K562 (cell line): Measurements from ENCODE around the gene KCNN3. TPM values are rescaled to one million over a fixed set of nuclear protein-coding genes. Genes with fewer than 3 reads are reported as not detected.

Experiments used
- ATAC-seq: fragments of 200-7000 bp; cut with Tn5 transposase; 3 replicates; pipeline ENCODE4 v1.9.1; 2020; ENCODE audit warnings: moderate library complexity
- BruUV-seq: library from RNA; stranded (reverse); fragments of 400-500 nt; replicated peaks from 2 replicates; lab custom pipeline; 2021; lab: Mats Ljungman, UMichigan
- CTCF ChIA-PET: fragments of 300-600 bp; formaldehyde crosslinking; extraction: SDS; loops from one replicate; lab custom pipeline; 2021; ENCODE audit warnings: low intra/inter-chr PET ratio; lab: Yijun Ruan, JAX
- POLR2A ChIA-PET: fragments of 300-600, 350-650 bp; sonication (Branson Sonifier 250); formaldehyde crosslinking; extraction: SDS; loops from one replicate; lab custom pipeline; 2021; ENCODE audit warnings: antibody characterized with exemption, inconsistent platforms; lab: Yijun Ruan, JAX
- DNase-seq, 4 experiments: peaks; one replicate each; pipeline versions ENCODE4 v3.0.0 to v3.0.0-alpha.2; 2011 to 2018; ENCODE audit warnings: low spot score in 3 of 4, mixed read lengths in 3 of 4; ENCODE audit errors: extremely low read depth in 1 of 4
- FAIRE-seq: peaks from 2 replicates; lab custom pipeline; 2011; peaks lifted over from hg19 to GRCh38; lab: Jason Lieb, UNC
- H2AFZ ChIP-seq: 2 replicates; pipeline ENCODE4 v1.6.0; 2011; ENCODE audit warnings: low read depth, low read length, control low read depth, inconsistent platforms
- H3K27ac ChIP-seq: fragments of 200-600 bp; 3 replicates; pipeline ENCODE4 v1.8.0; 2011; ENCODE audit warnings: low read depth, mild to moderate bottlenecking, control low read depth, inconsistent platforms, low read length, moderate library complexity, mixed read lengths; ENCODE audit errors: extremely low read depth
- H3K27me3 ChIP-seq, 2 experiments: fragments of 300-600 bp in 1 of 2; 2 replicates in 1 of 2; 3 replicates in 1 of 2; pipeline versions ENCODE4 v1.6.0 to v1.8.0; 2011; ENCODE audit warnings: inconsistent platforms in 2 of 2, low read length in 2 of 2, mild to moderate bottlenecking in 1 of 2, mixed read lengths in 1 of 2, moderate library complexity in 1 of 2; ENCODE audit not compliant: control insufficient read depth in 2 of 2, insufficient read depth in 2 of 2
- H3K36me3 ChIP-seq: fragments of 300-600 bp; 3 replicates; pipeline ENCODE4 v1.8.0; 2011; ENCODE audit warnings: mild to moderate bottlenecking, low read length, inconsistent platforms; ENCODE audit not compliant: control insufficient read depth, insufficient read depth
- H3K4me1 ChIP-seq, 2 experiments: fragments of 200-600 bp in 1 of 2; replicated peaks in 1 of 2; 2 replicates in 1 of 2; 3 replicates in 1 of 2; pipeline versions ENCODE4 v1.5.1 to v1.8.0; 2011; ENCODE audit warnings: inconsistent platforms in 2 of 2, low read length in 2 of 2, mild to moderate bottlenecking in 1 of 2, mixed read lengths in 1 of 2, moderate library complexity in 1 of 2; ENCODE audit not compliant: control insufficient read depth in 2 of 2, insufficient read depth in 2 of 2
- H3K4me2 ChIP-seq: 2 replicates; pipeline ENCODE4 v1.6.1; 2011; ENCODE audit warnings: low read length, control low read depth, inconsistent platforms, mixed read lengths; ENCODE audit not compliant: insufficient read depth
- H3K4me3 ChIP-seq: fragments of 200-600 bp; sonication (generic), shearing (Covaris generic); 2 replicates; pipeline ENCODE4 v1.5.1; 2016; ENCODE audit warnings: control low read depth, inconsistent platforms
- H3K79me2 ChIP-seq: fragments of 200-600 bp; 3 replicates; pipeline ENCODE4 v1.8.0; 2011; ENCODE audit warnings: low read length, inconsistent platforms; ENCODE audit not compliant: control insufficient read depth, insufficient read depth
- H3K9ac ChIP-seq, 2 experiments: 2 replicates each; pipeline versions ENCODE4 v1.6.0 to v1.6.1; 2011; ENCODE audit warnings: low read depth in 2 of 2, low read length in 2 of 2, control low read depth in 1 of 2, inconsistent platforms in 1 of 2, mild to moderate bottlenecking in 1 of 2, mixed read lengths in 1 of 2; ENCODE audit not compliant: insufficient read depth in 1 of 2
- H3K9me1 ChIP-seq: one replicate; pipeline ENCODE4 v1.6.0; 2011; ENCODE audit warnings: inconsistent platforms, mild to moderate bottlenecking, low read length, moderate library complexity; ENCODE audit not compliant: control insufficient read depth, insufficient read depth
- H3K9me3 ChIP-seq: replicated peaks from 2 replicates; pipeline ENCODE4 v1.5.1; 2011; ENCODE audit warnings: low read depth, low read length, inconsistent platforms; ENCODE audit not compliant: control insufficient read depth, insufficient read depth
- H4K20me1 ChIP-seq: replicated peaks from 2 replicates; pipeline ENCODE4 v1.6.1; 2011; ENCODE audit warnings: low read length, inconsistent platforms, mixed read lengths; ENCODE audit not compliant: control insufficient read depth, insufficient read depth
- CHCHD3 ChIP-seq: fragments of 250-450 bp; sonication (Bioruptor Pico); IDR thresholded peaks from 2 replicates; pipeline ENCODE4 v2.1.2; 2022; ENCODE audit warnings: mild to moderate bottlenecking
- DDX20 ChIP-seq: fragments of 450-650 bp; IDR thresholded peaks from 2 replicates; pipeline ENCODE4 v1.6.1; 2016; ENCODE audit warnings: missing genetic modification characterization, low read depth, mild to moderate bottlenecking, missing compliant biosample characterization, moderate library complexity
- HMGN3 ChIP-seq: IDR thresholded peaks from 2 replicates; pipeline ENCODE4 v1.6.1; 2011; ENCODE audit warnings: borderline replicate concordance, low read depth, mild to moderate bottlenecking, mixed read lengths, low read length; ENCODE audit not compliant: insufficient read length; ENCODE audit errors: extremely low read depth
- KDM4B ChIP-seq, 2 experiments: fragments of 450-650 bp in 1 of 2; sonication (generic) in 1 of 2; IDR thresholded peaks; 2 replicates each; pipeline ENCODE4 v1.6.1; 2016 to 2017; ENCODE audit warnings: borderline replicate concordance in 2 of 2, antibody characterized with exemption in 1 of 2, low read depth in 1 of 2, mild to moderate bottlenecking in 1 of 2
- MYBL2 ChIP-seq, 2 experiments: fragments of 450-650 bp in 1 of 2; sonication (generic) in 1 of 2; formaldehyde crosslinking in 1 of 2; IDR thresholded peaks; 2 replicates each; pipeline versions ENCODE4 v1.6.1 to v1.8.1; 2017 to 2022; ENCODE audit warnings: borderline replicate concordance in 1 of 2, inconsistent platforms in 1 of 2, low read depth in 1 of 2, mild to moderate bottlenecking in 1 of 2, missing genetic modification reagents in 1 of 2, moderate library complexity in 1 of 2
- NONO ChIP-seq, 2 experiments: fragments of 200-400 bp in 1 of 2; fragments of 450-650 bp in 1 of 2; formaldehyde crosslinking in 1 of 2; IDR thresholded peaks; 2 replicates each; pipeline ENCODE4 v1.6.1; 2017; ENCODE audit warnings: low read depth in 2 of 2, mild to moderate bottlenecking in 2 of 2, moderate library complexity in 2 of 2, low read length in 1 of 2
- NR2C2 ChIP-seq, 2 experiments: fragments of 200-800 bp in 1 of 2; sonication (Bioruptor generic) in 1 of 2; sonication (generic) in 1 of 2; formaldehyde crosslinking in 1 of 2; IDR thresholded peaks; 2 replicates each; pipeline versions ENCODE4 v1.6.1 to v1.8.0; 2016 to 2022; ENCODE audit warnings: mild to moderate bottlenecking in 1 of 2, missing compliant biosample characterization in 1 of 2, missing genetic modification characterization in 1 of 2, missing genetic modification reagents in 1 of 2
- PCBP1 ChIP-seq: fragments of 200-400 bp; formaldehyde crosslinking; IDR thresholded peaks from 2 replicates; pipeline ENCODE4 v1.6.1; 2018; ENCODE audit warnings: mild to moderate bottlenecking, low read depth, low read length; ENCODE audit not compliant: poor library complexity, severe bottlenecking
- RUNX1 ChIP-seq: sonication (generic); IDR thresholded peaks from 2 replicates; pipeline ENCODE4 v1.6.1; 2016; ENCODE audit warnings: antibody characterized with exemption, low read depth
- TRIM25 ChIP-seq: fragments of 450-650 bp; IDR thresholded peaks from 2 replicates; pipeline ENCODE4 v1.7.0; 2016; ENCODE audit warnings: borderline replicate concordance
- VEZF1 ChIP-seq: fragments of 200-800 bp; sonication (Bioruptor generic); IDR thresholded peaks from 2 replicates; pipeline ENCODE4 v1.6.1; 2017; ENCODE audit warnings: missing genetic modification characterization, missing compliant biosample characterization
- ZNF174 ChIP-seq: fragments of 250-450 bp; sonication (Bioruptor Pico); IDR thresholded peaks from 2 replicates; pipeline ENCODE4 v1.4.0; 2020; ENCODE audit warnings: mild to moderate bottlenecking
- ZNF354B ChIP-seq: fragments of 250-450 bp; sonication (Bioruptor Pico); IDR thresholded peaks from 2 replicates; pipeline ENCODE4 v1.4.0; 2020
- WGBS: fragments of 100-300 bp; shearing (Covaris generic); methylation state at CpG from one replicate; pipeline ENCODE4 v1.1.6; 2016; ENCODE audit warnings: low coverage, mixed read lengths; ENCODE audit not compliant: insufficient coverage; ENCODE audit errors: missing lambda C conversion rate; 5-methylcytosine and 5-hydroxymethylcytosine counted together
- in situ Hi-C: fragments of 300-500 bp; cut with MboI; formaldehyde crosslinking; loops from 4 replicates; pipeline ENCODE4 v1.15.0; 2018; ENCODE audit warnings: inconsistent platforms, mixed read lengths
- intact Hi-C: fragments of 100-400 bp; cut with micrococcal nuclease; formaldehyde crosslinking; loops from 2 replicates; pipeline ENCODE4 v1.14.2; 2022
- polyA plus RNA-seq, 8 experiments: library from polyadenylated mRNA; depleted of rRNA in 4 of 8; stranded (reverse) in 5 of 8; unstranded in 3 of 8; fragments of >200 nt; fragmentation: Nextera tagmentation in 2 of 8; fragmentation: Illumina TruSeq in 1 of 8; extraction: Ambion mirVana in 2 of 8; extraction: Trizol in 1 of 8; gene quantifications; 2 replicates each; pipeline versions ENCODE4 v1.2.1 to v1.2.3, GENCODE V29; 2011 to 2014; ENCODE audit warnings: inconsistent platforms in 1 of 8, missing spikeins in 1 of 8
- total RNA-seq, 7 experiments: library from RNA; depleted of rRNA in 6 of 7; stranded (reverse); fragments of >200 nt in 6 of 7; fragmentation: Illumina TruSeq in 2 of 7; extraction: Trizol in 2 of 7; gene quantifications; 2 replicates each; pipeline versions ENCODE4 v1.2.1 to v1.2.3, GENCODE V29; 2011 to 2021; ENCODE audit warnings: low replicate concordance in 1 of 7

Gene KCNN3
- total and polyA plus RNA-seq, 9 of the 15 experiments (the other 6 are each of a cell fraction or from before 2014, with no cell fraction given), result 0.02 to 0.03 TPM; not detected in 7

- CTCF ChIA-PET, result interaction anchor here (0.7 to 1.0 kb wide), 2 partner anchors 182 to 544 kb away, joined by 3 read pairs; no protein-coding TSS in a partner anchor
- no peaks in the 10 kb centered on the region for H3K9me3 ChIP-seq
- H3K4me1 ChIP-seq, result peaks cover 0 to 3% of the 10 kb centered on the region in 2 experiments; a peak in 1 of 5 replicates
- 0 out of 2 replicates have a peak, but pooled peaks cover 2% of the 10 kb centered on the region for H4K20me1 ChIP-seq
- ATAC-seq (peak; percentile 82), DNase-seq (peak; percentile 28 to 52 (median 36)), FAIRE-seq (no peak)
- H3K27ac ChIP-seq, result no peak overlapping the region
- no peaks in the 10 kb centered on the region for H3K79me2 ChIP-seq
- intact Hi-C loops, result no loop called here
- H3K4me3 ChIP-seq, result no peak overlapping the region
- in situ Hi-C loops, result no loop called here
- no peaks in the 10 kb centered on the region for H3K9me1 ChIP-seq
- no peak overlapping the region for H2AFZ ChIP-seq
- POLR2A ChIA-PET, result interaction anchor here (0.5 to 0.6 kb wide), 2 partner anchors 16 to 215 kb away, joined by 3 read pairs; no protein-coding TSS in a partner anchor
- peaks cover 47 to 57% of the 10 kb centered on the region in 2 experiments for H3K27me3 ChIP-seq
- no peak overlapping the region for H3K4me2 ChIP-seq
- BruUV-seq, result no TSS peak
- H3K36me3 ChIP-seq, result no peaks in the 10 kb centered on the region
- 4% methylated on average over 14 of the region's 15 CpGs for WGBS
- H3K9ac ChIP-seq, result no peak overlapping the region
- no peak for TF ChIP-seq RUNX1
- TF ChIP-seq ZNF174 (CRISPR knock-in tag), result no peak
- TF ChIP-seq HMGN3, result no peak
- no peak; a peak in 1 of 4 replicates for TF ChIP-seq KDM4B (IDR thresholded peaks at IDR 0.05; ENCODE audit: borderline replicate concordance in 2 of 2, low read depth in 1 of 2)
- no peak for TF ChIP-seq DDX20 (tag)
- TF ChIP-seq MYBL2 (IDR thresholded peaks at IDR 0.05; ENCODE audit: low read depth), result no peak
- no peak for TF ChIP-seq MYBL2 (CRISPR knock-in tag; IDR thresholded peaks at IDR 0.05; ENCODE audit: borderline replicate concordance)
- no peak for TF ChIP-seq VEZF1 (CRISPR knock-in tag)
- 0 out of 2 replicates have a peak, but pooled peaks have one; percentile 22 for TF ChIP-seq NR2C2 (CRISPR knock-in tag; IDR thresholded peaks at IDR 0.05)
- TF ChIP-seq NR2C2 (tag; IDR thresholded peaks at IDR 0.05), result no peak
- TF ChIP-seq TRIM25, result no peak
- TF ChIP-seq CHCHD3 (CRISPR knock-in tag), result no peak
- no peak for TF ChIP-seq NONO (IDR thresholded peaks at IDR 0.05; ENCODE audit: low read depth in 2 of 2, low read length in 1 of 2)
- no peak for TF ChIP-seq ZNF354B (CRISPR knock-in tag)
- no peak for TF ChIP-seq PCBP1
Observed at GRCh38 chr1:154741741-154742495, 128.2 kb downstream of the KCNN3 start.
